ENCODE results near the gene DTWD2. TPM values are rescaled to one million over a fixed set of nuclear protein-coding genes. Genes with fewer than 3 reads are reported as not detected.

Gene DTWD2
- total and polyA plus RNA-seq, 3 donors from 2014 or later: 5.8 to 19.7 (median 15.8) TPM

- Histone ChIP-seq H3K27me3 (no peaks in the 10 kb centered on the region), H3K4me1 (peaks cover 6% of the 10 kb centered on the region), H3K36me3 (ENCODE audit: low read depth, missing control alignments) (no peaks in the 10 kb centered on the region), H3K27ac (no peak overlapping the region), H3K9me3 (no peaks in the 10 kb centered on the region), H3K4me3 (no peak overlapping the region)
- 88 to 90% methylated on average over 3 of the region's 3 CpGs for WGBS, 2 donors
- no peak for TF ChIP-seq POLR2A (IDR thresholded peaks at IDR 0.05)
- no peak for TF ChIP-seq CTCF (IDR thresholded peaks at IDR 0.05)
- intact Hi-C loops (cut with DNase I; ENCODE audit: low total_unique reads): no loop called here
- no peak for DNase-seq
Observed at GRCh38 chr5:118796081-118796480, 192.3 kb downstream of the DTWD2 start.

GRCh38 chr5:118794281-118794680 is 194.1 kb downstream of the DTWD2 start:
- no peak overlapping the region for H3K27ac ChIP-seq
- H3K4me1 ChIP-seq: peaks cover 10% of the 10 kb centered on the region
- H3K27me3 ChIP-seq: no peaks in the 10 kb centered on the region
- DNase-seq: no peak
- H3K36me3 ChIP-seq (ENCODE audit: low read depth, missing control alignments): no peaks in the 10 kb centered on the region
- no peak overlapping the region for H3K4me3 ChIP-seq
- intact Hi-C loops (cut with DNase I; ENCODE audit: low total_unique reads): no loop called here
- H3K9me3 ChIP-seq: no peaks in the 10 kb centered on the region
- TF ChIP-seq POLR2A (IDR thresholded peaks at IDR 0.05): no peak
- no peak for TF ChIP-seq CTCF (IDR thresholded peaks at IDR 0.05)
- WGBS, 2 donors: 73 to 93% methylated on average over 3 of the region's 3 CpGs

- H3K9me3 ChIP-seq: no peaks in the 10 kb centered on the region
- no peaks in the 10 kb centered on the region for H3K36me3 ChIP-seq (ENCODE audit: low read depth, missing control alignments)
- no peak for DNase-seq
- intact Hi-C loops (cut with DNase I; ENCODE audit: low total_unique reads): no loop called here
- WGBS, 2 donors: 27 to 32% methylated on average over 2 of the region's 2 CpGs
- no peak overlapping the region for H3K27ac ChIP-seq
- no peaks in the 10 kb centered on the region for H3K27me3 ChIP-seq
- no peak overlapping the region for H3K4me3 ChIP-seq
- H3K4me1 ChIP-seq: peaks cover 10% of the 10 kb centered on the region
- TF ChIP-seq CTCF (IDR thresholded peaks at IDR 0.05): no peak
- TF ChIP-seq POLR2A (IDR thresholded peaks at IDR 0.05): no peak
Observed at GRCh38 chr5:118793652-118794051, 194.7 kb downstream of the DTWD2 start.

- intact Hi-C loops (cut with DNase I; ENCODE audit: low total_unique reads): no loop called here
- 74 to 76% methylated on average over 3 of the region's 3 CpGs for WGBS, 2 donors
- H3K27ac ChIP-seq: no peak overlapping the region
Observed at GRCh38 chr5:118793091-118793490, 195.3 kb downstream of the DTWD2 start.

More at GRCh38 chr5:118793091-118793490, 195.3 kb downstream of the DTWD2 start:
- no peak for DNase-seq
- TF ChIP-seq POLR2A (IDR thresholded peaks at IDR 0.05) (no peak), CTCF (IDR thresholded peaks at IDR 0.05) (no peak)
- Histone ChIP-seq H3K4me3 (no peak overlapping the region), H3K9me3 (no peaks in the 10 kb centered on the region), H3K36me3 (ENCODE audit: low read depth, missing control alignments) (no peaks in the 10 kb centered on the region), H3K27me3 (no peaks in the 10 kb centered on the region), H3K4me1 (peaks cover 10% of the 10 kb centered on the region)

All from testis (tissue), 3 donors.